Astrocyte (in vitro differentiated cells and primary cell): ENCODE data around the gene PICALM. TPM values are rescaled to one million over a fixed set of nuclear protein-coding genes. Genes with fewer than 3 reads are reported as not detected.

Source experiments
- DNase-seq: peaks from one replicate; pipeline ENCODE4 v3.0.0-alpha.2; 2010; ENCODE audit warnings: low read depth
- FAIRE-seq: peaks from 2 replicates; lab custom pipeline; 2011; peaks lifted over from hg19 to GRCh38; lab: Jason Lieb, UNC
- H2AFZ ChIP-seq: 2 replicates; pipeline ENCODE4 v1.6.0; 2012; ENCODE audit warnings: low read depth, low read length, inconsistent platforms
- H3K27ac ChIP-seq: 2 replicates; pipeline ENCODE4 v1.5.1; 2011; ENCODE audit warnings: low read depth, low read length, inconsistent platforms
- H3K27me3 ChIP-seq: 2 replicates; pipeline ENCODE4 v1.6.0; 2011; ENCODE audit warnings: low read length, inconsistent platforms; ENCODE audit not compliant: insufficient read depth
- H3K36me3 ChIP-seq: 2 replicates; pipeline ENCODE4 v1.5.1; 2011; ENCODE audit warnings: low read length, inconsistent platforms; ENCODE audit not compliant: insufficient read depth
- H3K4me1 ChIP-seq: 2 replicates; pipeline ENCODE4 v1.5.1; 2011; ENCODE audit warnings: low read length, inconsistent platforms; ENCODE audit not compliant: insufficient read depth
- H3K4me2 ChIP-seq: 2 replicates; pipeline ENCODE4 v1.6.0; 2012; ENCODE audit warnings: low read length, inconsistent platforms
- H3K4me3 ChIP-seq: 2 replicates; pipeline ENCODE4 v1.5.1; 2011; ENCODE audit warnings: low read depth, mild to moderate bottlenecking, low read length, inconsistent platforms; ENCODE audit not compliant: insufficient read depth
- H3K79me2 ChIP-seq: 2 replicates; pipeline ENCODE4 v1.6.0; 2012; ENCODE audit warnings: mild to moderate bottlenecking, low read length, inconsistent platforms; ENCODE audit not compliant: insufficient read depth
- H3K9ac ChIP-seq: 2 replicates; pipeline ENCODE4 v1.6.0; 2012; ENCODE audit warnings: mild to moderate bottlenecking, low read length, inconsistent platforms
- H3K9me3 ChIP-seq: 2 replicates; pipeline ENCODE4 v1.5.1; 2012; ENCODE audit warnings: low read depth, mild to moderate bottlenecking, low read length, inconsistent platforms; ENCODE audit not compliant: insufficient read depth
- H4K20me1 ChIP-seq: 2 replicates; pipeline ENCODE4 v1.6.0; 2012; ENCODE audit warnings: low read length, inconsistent platforms; ENCODE audit not compliant: insufficient read depth
- H3K27ac Mint-ChIP-seq: one replicate; pipeline ENCODE4 v1.8.0; 2021; ENCODE audit warnings: mild to moderate bottlenecking, mixed read lengths; ENCODE audit not compliant: unreplicated experiment
- H3K27me3 Mint-ChIP-seq: one replicate; pipeline ENCODE4 v1.8.0; 2021; ENCODE audit warnings: low read depth, mixed read lengths; ENCODE audit not compliant: unreplicated experiment
- H3K36me3 Mint-ChIP-seq: one replicate; pipeline ENCODE4 v1.8.0; 2021; ENCODE audit warnings: low read depth, mixed read lengths; ENCODE audit not compliant: unreplicated experiment
- H3K4me1 Mint-ChIP-seq: one replicate; pipeline ENCODE4 v1.8.0; 2021; ENCODE audit warnings: low read depth, mixed read lengths; ENCODE audit not compliant: unreplicated experiment
- H3K4me3 Mint-ChIP-seq: one replicate; pipeline ENCODE4 v1.8.0; 2021; ENCODE audit warnings: mild to moderate bottlenecking, moderate library complexity, mixed read lengths; ENCODE audit not compliant: unreplicated experiment
- H3K9me3 Mint-ChIP-seq: one replicate; pipeline ENCODE4 v1.8.0; 2021; ENCODE audit warnings: mild to moderate bottlenecking, mixed read lengths; ENCODE audit not compliant: unreplicated experiment
- EZH2 ChIP-seq: IDR thresholded peaks from 2 replicates; pipeline ENCODE4 v1.6.1; 2012; ENCODE audit warnings: mild to moderate bottlenecking, low read length, inconsistent platforms; ENCODE audit not compliant: insufficient read depth
- total RNA-seq: library from RNA; stranded (reverse); gene quantifications from 2 replicates; pipeline ENCODE4 v1.2.1, GENCODE V29; 2021
- TF ChIP-seq, protein P1 (sequence below): IDR thresholded peaks from 2 replicates; pipeline ENCODE4 v1.5.1; 2011; ENCODE audit warnings: low read depth, mild to moderate bottlenecking, inconsistent platforms, low read length, moderate library complexity; ENCODE audit not compliant: insufficient read depth

Gene PICALM
- total RNA-seq, 1 donor from 2014 or later, result 260 TPM

- no peak for FAIRE-seq
- no peaks in the 10 kb centered on the region for H3K79me2 ChIP-seq
- H3K4me3 Mint-ChIP-seq, result no peak overlapping the region
- peaks cover 5% of the 10 kb centered on the region for H3K9me3 Mint-ChIP-seq
- TF ChIP-seq, protein P1, sequence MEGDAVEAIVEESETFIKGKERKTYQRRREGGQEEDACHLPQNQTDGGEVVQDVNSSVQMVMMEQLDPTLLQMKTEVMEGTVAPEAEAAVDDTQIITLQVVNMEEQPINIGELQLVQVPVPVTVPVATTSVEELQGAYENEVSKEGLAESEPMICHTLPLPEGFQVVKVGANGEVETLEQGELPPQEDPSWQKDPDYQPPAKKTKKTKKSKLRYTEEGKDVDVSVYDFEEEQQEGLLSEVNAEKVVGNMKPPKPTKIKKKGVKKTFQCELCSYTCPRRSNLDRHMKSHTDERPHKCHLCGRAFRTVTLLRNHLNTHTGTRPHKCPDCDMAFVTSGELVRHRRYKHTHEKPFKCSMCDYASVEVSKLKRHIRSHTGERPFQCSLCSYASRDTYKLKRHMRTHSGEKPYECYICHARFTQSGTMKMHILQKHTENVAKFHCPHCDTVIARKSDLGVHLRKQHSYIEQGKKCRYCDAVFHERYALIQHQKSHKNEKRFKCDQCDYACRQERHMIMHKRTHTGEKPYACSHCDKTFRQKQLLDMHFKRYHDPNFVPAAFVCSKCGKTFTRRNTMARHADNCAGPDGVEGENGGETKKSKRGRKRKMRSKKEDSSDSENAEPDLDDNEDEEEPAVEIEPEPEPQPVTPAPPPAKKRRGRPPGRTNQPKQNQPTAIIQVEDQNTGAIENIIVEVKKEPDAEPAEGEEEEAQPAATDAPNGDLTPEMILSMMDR, result no peak
- no peak for TF ChIP-seq EZH2
- H3K9me3 ChIP-seq, result no peaks in the 10 kb centered on the region
- H3K27me3 Mint-ChIP-seq, result peaks cover 2% of the 10 kb centered on the region
- H3K4me1 Mint-ChIP-seq, result peaks cover 22% of the 10 kb centered on the region
- no peaks in the 10 kb centered on the region for H3K36me3 Mint-ChIP-seq
- no peak overlapping the region for H2AFZ ChIP-seq
- no peaks in the 10 kb centered on the region for H4K20me1 ChIP-seq
- H3K9ac ChIP-seq, result no peak overlapping the region
- DNase-seq, result no peak
- H3K4me1 ChIP-seq, result peaks cover 15% of the 10 kb centered on the region
- H3K27me3 ChIP-seq, result no peaks in the 10 kb centered on the region
- H3K27ac ChIP-seq, result no peak overlapping the region
- no peak overlapping the region for H3K4me3 ChIP-seq
- no peaks in the 10 kb centered on the region for H3K36me3 ChIP-seq
- H3K4me2 ChIP-seq, result no peak overlapping the region
- no peak overlapping the region for H3K27ac Mint-ChIP-seq
These were observed 5.1 kb upstream of the PICALM start for GRCh38 chr11:86073948-86074347.

DNA sequence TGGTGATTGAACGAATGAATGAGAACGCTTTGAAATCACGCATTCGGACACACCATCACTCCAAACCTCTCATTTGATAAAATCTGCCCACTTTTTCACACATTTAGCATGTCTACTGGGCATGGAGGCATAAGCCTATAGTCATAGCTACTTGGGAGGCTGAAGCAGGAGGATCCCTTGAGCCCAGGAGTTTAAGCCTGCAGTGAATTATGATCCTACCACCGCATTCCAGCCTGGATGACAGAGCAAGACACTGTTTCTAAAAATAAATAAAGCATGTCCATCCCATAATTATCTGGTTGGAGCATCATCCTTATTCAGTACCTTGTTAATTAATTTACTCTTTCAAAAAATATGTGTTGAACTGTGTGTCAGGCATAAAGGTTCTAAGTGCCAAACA lies 3.3 kb upstream of the PICALM start:
- H3K27ac Mint-ChIP-seq, result peak overlapping the region; percentile 6
- H3K4me3 ChIP-seq, result no peak overlapping the region
- no peak overlapping the region for H3K4me3 Mint-ChIP-seq
- no peak overlapping the region for H3K4me2 ChIP-seq
- no peaks in the 10 kb centered on the region for H3K36me3 Mint-ChIP-seq
- no peak overlapping the region for H3K9ac ChIP-seq
- peaks cover 17% of the 10 kb centered on the region for H3K79me2 ChIP-seq
- no peak for DNase-seq
- TF ChIP-seq, protein P1, result no peak
- peaks cover 15% of the 10 kb centered on the region for H3K4me1 ChIP-seq
- H3K27me3 ChIP-seq, result no peaks in the 10 kb centered on the region
- H4K20me1 ChIP-seq, result peaks cover 13% of the 10 kb centered on the region
- no peak overlapping the region for H3K27ac ChIP-seq
- H2AFZ ChIP-seq, result no peak overlapping the region
- H3K9me3 ChIP-seq, result no peaks in the 10 kb centered on the region
- H3K9me3 Mint-ChIP-seq, result peaks cover 3% of the 10 kb centered on the region
- H3K4me1 Mint-ChIP-seq, result peaks cover 22% of the 10 kb centered on the region
- H3K27me3 Mint-ChIP-seq, result peaks cover 2% of the 10 kb centered on the region
- H3K36me3 ChIP-seq, result no peaks in the 10 kb centered on the region
- FAIRE-seq, result no peak

DNA sequence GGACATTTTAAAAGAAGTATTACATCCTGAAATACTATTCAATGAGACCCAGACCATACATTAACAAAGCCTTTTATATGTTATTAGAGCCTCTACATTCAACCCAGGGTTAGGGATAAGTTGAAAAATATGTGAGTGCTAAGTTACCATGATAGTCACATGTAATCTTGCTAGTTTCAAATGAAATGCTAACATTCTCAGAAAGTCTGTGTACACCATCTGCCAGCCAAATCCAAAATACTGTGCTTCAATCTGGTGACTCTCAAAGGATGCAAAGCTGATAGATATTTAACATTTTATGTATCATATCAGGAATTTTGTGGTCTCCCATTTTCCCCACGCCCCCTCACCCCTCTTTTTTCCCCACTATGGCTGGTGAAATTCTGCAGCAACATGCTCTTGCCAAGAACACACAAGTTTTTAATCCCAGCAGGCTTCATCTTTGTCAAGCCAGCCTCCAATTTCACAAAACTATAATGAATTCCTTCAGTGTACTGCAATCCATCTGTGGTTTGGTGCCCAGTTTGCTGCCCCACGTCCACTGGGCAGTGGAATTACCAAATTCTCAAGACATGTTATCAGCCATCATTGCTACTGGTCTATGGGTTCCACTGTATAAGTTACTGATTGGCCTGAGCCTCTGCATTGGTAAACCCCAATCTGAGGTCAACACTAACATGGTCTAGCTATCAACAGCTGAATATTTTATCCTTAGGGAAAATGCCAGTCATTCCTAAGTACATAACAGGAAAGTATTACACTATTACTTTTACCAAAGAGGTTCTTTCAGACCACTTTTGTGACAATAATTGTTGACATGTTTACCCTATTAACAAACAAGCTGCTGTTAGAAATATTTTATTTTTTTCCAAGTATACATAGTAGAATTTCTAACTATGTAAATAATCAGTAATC lies 1.5 kb upstream of the PICALM start:
- Histone ChIP-seq H3K4me3 (peak overlapping the region; percentile 20), H3K36me3 (no peaks in the 10 kb centered on the region), H3K27ac (peak overlapping the region; percentile 100), H3K9me3 (no peaks in the 10 kb centered on the region), H3K4me1 (peaks cover 15% of the 10 kb centered on the region), H4K20me1 (peaks cover 31% of the 10 kb centered on the region), H3K79me2 (peaks cover 35% of the 10 kb centered on the region), H3K9ac (peak overlapping the region; percentile 93), H2AFZ (peak overlapping the region; percentile 36), H3K27me3 (no peaks in the 10 kb centered on the region), H3K4me2 (peak overlapping the region; percentile 87)
- FAIRE-seq, result no peak
- Mint-ChIP-seq H3K4me3 (peak overlapping the region; percentile 86), H3K9me3 (peaks cover 3% of the 10 kb centered on the region), H3K4me1 (peaks cover 24% of the 10 kb centered on the region), H3K27ac (peak overlapping the region; percentile 99), H3K27me3 (no peaks in the 10 kb centered on the region), H3K36me3 (no peaks in the 10 kb centered on the region)
- TF ChIP-seq, protein P1, result no peak
- TF ChIP-seq EZH2, result no peak
- DNase-seq, result no peak
